Natural killer cell (primary cell): Measurements from ENCODE around the gene CAVIN1. TPM values are rescaled to one million over a fixed set of nuclear protein-coding genes. Genes with fewer than 3 reads are reported as not detected.
"Not testable (repeated sequence)": the region's sequence is repeated elsewhere in the genome, so short reads cannot be mapped to it uniquely, and the experiment has no call there.

Experiments used
- ATAC-seq, 3 donors: fragments of 150-1000 bp in 2 of 3; fragments of 200-7000 bp in 1 of 3; cut with Tn5 transposase; 1 replicate in 1 of 3; 2 replicates in 2 of 3; pipeline ENCODE4 v1.10.0; 2021; ENCODE audit warnings: mild to moderate bottlenecking in 2 of 3, moderate library complexity in 2 of 3
- DNase-seq, 2 donors: peaks; one replicate each; pipeline versions ENCODE4 v3.0.0 to v3.0.0-alpha.2; 2013 to 2021; ENCODE audit warnings: mixed read lengths in 1 of 2
- H3K27ac ChIP-seq: one replicate; pipeline ENCODE4 v1.5.1; 2013; ENCODE audit warnings: mild to moderate bottlenecking, low read length
- H3K27me3 ChIP-seq: one replicate; pipeline ENCODE4 v1.6.1; 2013; ENCODE audit warnings: low read length; ENCODE audit not compliant: control insufficient read depth, insufficient read depth
- H3K36me3 ChIP-seq: one replicate; pipeline ENCODE4 v1.6.1; 2013; ENCODE audit warnings: low read length; ENCODE audit not compliant: control insufficient read depth, insufficient read depth
- H3K4me1 ChIP-seq: one replicate; pipeline ENCODE4 v1.6.1; 2013; ENCODE audit warnings: low read length; ENCODE audit not compliant: control insufficient read depth, insufficient read depth
- H3K4me3 ChIP-seq: one replicate; pipeline ENCODE4 v1.5.1; 2013; ENCODE audit warnings: low read length
- H3K9me3 ChIP-seq: one replicate; pipeline ENCODE4 v1.6.1; 2013; ENCODE audit warnings: low read length; ENCODE audit not compliant: control insufficient read depth, insufficient read depth
- H3K27ac Mint-ChIP-seq, 2 donors: one replicate each; pipeline ENCODE4 v1.8.0; 2022; ENCODE audit warnings: mild to moderate bottlenecking in 2 of 2, mixed read lengths in 2 of 2, moderate library complexity in 1 of 2
- H3K27me3 Mint-ChIP-seq, 2 donors: one replicate each; pipeline ENCODE4 v1.8.0; 2022; ENCODE audit warnings: low read depth in 2 of 2, mixed read lengths in 2 of 2
- H3K36me3 Mint-ChIP-seq: one replicate; pipeline ENCODE4 v1.8.0; 2022; ENCODE audit warnings: mixed read lengths
- H3K4me1 Mint-ChIP-seq, 2 donors: one replicate each; pipeline ENCODE4 v1.8.0; 2022; ENCODE audit warnings: mixed read lengths in 2 of 2
- H3K4me3 Mint-ChIP-seq: one replicate; pipeline ENCODE4 v1.8.0; 2022; ENCODE audit warnings: mild to moderate bottlenecking, moderate library complexity, mixed read lengths
- H3K9me3 Mint-ChIP-seq, 2 donors: one replicate each; pipeline ENCODE4 v1.8.0; 2022; ENCODE audit warnings: mixed read lengths in 2 of 2
- CTCF ChIP-seq: fragments of 200-600 bp; IDR thresholded peaks from one replicate; pipeline ENCODE4 v1.8.0; 2022; ENCODE audit warnings: antibody characterized with exemption
- WGBS: methylation state at CpG from one replicate; pipeline ENCODE4 v1.1.7; 2013; ENCODE audit warnings: missing lambda C conversion rate; ENCODE audit not compliant: insufficient coverage; 5-methylcytosine and 5-hydroxymethylcytosine counted together
- intact Hi-C: fragments of 100-400 bp; cut with micrococcal nuclease; formaldehyde crosslinking; loops from one replicate; pipeline ENCODE4 v1.14.2; 2022
- total RNA-seq, 4 donors: library from RNA; stranded (reverse); fragments of 120-200 nt in 1 of 4; gene quantifications; one replicate each; pipeline versions ENCODE4 v1.2.3 to v1.2.4, GENCODE V29; 2013 to 2022

The CAVIN1 gene
- total RNA-seq, 3 donors from 2014 or later (not counting 1 experiment from before 2014, with no cell fraction given) = 0.11 to 0.20 TPM; not detected in 1

GRCh38 chr17:42372142-42372541 lies 50.9 kb downstream of the CAVIN1 start:
- no peak for DNase-seq
- H3K4me1 Mint-ChIP-seq = peaks cover 44 to 55% of the 10 kb centered on the region in 2 donors
- no peak overlapping the region for H3K4me3 Mint-ChIP-seq
- Histone ChIP-seq H3K4me3 (no peak overlapping the region), H3K27me3 (no peaks in the 10 kb centered on the region), H3K27ac (no peak overlapping the region), H3K9me3 (no peaks in the 10 kb centered on the region), H3K36me3 (peaks cover 5% of the 10 kb centered on the region), H3K4me1 (peaks cover 34% of the 10 kb centered on the region)
- no peaks in the 10 kb centered on the region for H3K9me3 Mint-ChIP-seq
- no peak for TF ChIP-seq CTCF
- ATAC-seq = no peak
- no peaks in the 10 kb centered on the region for H3K27me3 Mint-ChIP-seq
- H3K27ac Mint-ChIP-seq = no peak overlapping the region
- intact Hi-C loops = no loop called here
- H3K36me3 Mint-ChIP-seq = no peaks in the 10 kb centered on the region

- H3K36me3 Mint-ChIP-seq, DNase-seq, H3K27ac ChIP-seq, H3K27me3 Mint-ChIP-seq, H3K9me3 ChIP-seq, H3K27me3 ChIP-seq, H3K9me3 Mint-ChIP-seq, intact Hi-C loops, H3K36me3 ChIP-seq, H3K4me3 ChIP-seq: not testable (repeated sequence)
- peak in 1 of 3 donors; percentile 58 for ATAC-seq
- H3K4me1 ChIP-seq = peaks cover 49% of the 10 kb centered on the region
- Mint-ChIP-seq H3K4me3 (peak overlapping the region; percentile 64), H3K27ac (peak overlapping the region in 1 of 2 donors; percentile 31), H3K4me1 (peaks cover 56 to 67% of the 10 kb centered on the region in 2 donors)
- 52% methylated on average over 12 of the region's 12 CpGs for WGBS
These were observed 54.1 kb downstream of the CAVIN1 start for GRCh38 chr17:42368797-42369561.

GRCh38 chr17:42368310-42368709 lies 54.7 kb downstream of the CAVIN1 start:
- 83% methylated on average over 4 of the region's 5 CpGs for WGBS
- intact Hi-C loops, DNase-seq, H3K27ac Mint-ChIP-seq, H3K9me3 ChIP-seq, H3K36me3 Mint-ChIP-seq, H3K36me3 ChIP-seq, H3K27me3 Mint-ChIP-seq, H3K9me3 Mint-ChIP-seq, H3K27ac ChIP-seq, H3K4me3 ChIP-seq, H3K27me3 ChIP-seq: not testable (repeated sequence)
- peaks cover 55% of the 10 kb centered on the region for H3K4me1 ChIP-seq
- Mint-ChIP-seq H3K4me1 (peaks cover 62 to 74% of the 10 kb centered on the region in 2 donors), H3K4me3 (peak overlapping the region; percentile 64)
- peak in 1 of 3 donors; percentile 5 for ATAC-seq

- H3K4me1 ChIP-seq = peaks cover 71% of the 10 kb centered on the region
- H3K27me3 Mint-ChIP-seq, ATAC-seq, H3K9me3 ChIP-seq, intact Hi-C loops, H3K27ac ChIP-seq, H3K36me3 ChIP-seq, DNase-seq, H3K9me3 Mint-ChIP-seq, H3K4me3 ChIP-seq, H3K27ac Mint-ChIP-seq, H3K27me3 ChIP-seq, H3K36me3 Mint-ChIP-seq, H3K4me3 Mint-ChIP-seq: not testable (repeated sequence)
- WGBS = 94% methylated on average over 13 of the region's 13 CpGs
- H3K4me1 Mint-ChIP-seq = peaks cover 77 to 87% of the 10 kb centered on the region in 2 donors
These were observed 56.7 kb downstream of the CAVIN1 start for GRCh38 chr17:42366176-42367023.
